ENCODE data around the gene GYS1.

The GYS1 gene

GRCh38 chr19:48968179-48968661, 24.9 kb downstream of the GYS1 start:
- DNase-seq (ENCODE audit: extremely low read depth, insufficient read length) = no peak
- H3K27me3 ChIP-seq (replicated peaks; ENCODE audit: control insufficient read depth, insufficient read depth, low read length) = no peaks in the 10 kb centered on the region
- H3K36me3 ChIP-seq (ENCODE audit: control insufficient read depth, insufficient read depth, low read length) = peaks cover 17% of the 10 kb centered on the region
- no peak for TF ChIP-seq CTCF (IDR thresholded peaks at IDR 0.05; ENCODE audit: insufficient read depth, low read length, poor library complexity, severe bottlenecking)
- no peak overlapping the region for H3K4me3 ChIP-seq (replicated peaks; ENCODE audit: low read depth, low read length)

- DNase-seq (ENCODE audit: extremely low read depth, insufficient read length) = no peak
- Histone ChIP-seq H3K27me3 (replicated peaks; ENCODE audit: control insufficient read depth, insufficient read depth, low read length) (no peaks in the 10 kb centered on the region), H3K36me3 (ENCODE audit: control insufficient read depth, insufficient read depth, low read length) (peaks cover 17% of the 10 kb centered on the region), H3K4me3 (replicated peaks; ENCODE audit: low read depth, low read length) (no peak overlapping the region)
- TF ChIP-seq CTCF (IDR thresholded peaks at IDR 0.05; ENCODE audit: insufficient read depth, low read length, poor library complexity, severe bottlenecking) = no peak
Measured at GRCh38 chr19:48967346-48968178, 25.5 kb downstream of the GYS1 start.

- peaks cover 17% of the 10 kb centered on the region for H3K36me3 ChIP-seq (ENCODE audit: control insufficient read depth, insufficient read depth, low read length)
- DNase-seq (ENCODE audit: extremely low read depth, insufficient read length) = no peak
- no peaks in the 10 kb centered on the region for H3K27me3 ChIP-seq (replicated peaks; ENCODE audit: control insufficient read depth, insufficient read depth, low read length)
- no peak for TF ChIP-seq CTCF (IDR thresholded peaks at IDR 0.05; ENCODE audit: insufficient read depth, low read length, poor library complexity, severe bottlenecking)
- H3K4me3 ChIP-seq (replicated peaks; ENCODE audit: low read depth, low read length) = peak overlapping the region; percentile 74
Measured at GRCh38 chr19:48966541-48967345, 26.4 kb downstream of the GYS1 start.

GRCh38 chr19:48965806-48966540, 27.1 kb downstream of the GYS1 start:
- no peaks in the 10 kb centered on the region for H3K27me3 ChIP-seq (replicated peaks; ENCODE audit: control insufficient read depth, insufficient read depth, low read length)
- H3K4me3 ChIP-seq (replicated peaks; ENCODE audit: low read depth, low read length) = peak overlapping the region; percentile 74
- DNase-seq (ENCODE audit: extremely low read depth, insufficient read length) = peak; percentile 89
- H3K36me3 ChIP-seq (ENCODE audit: control insufficient read depth, insufficient read depth, low read length) = peaks cover 18% of the 10 kb centered on the region
- no peak for TF ChIP-seq CTCF (IDR thresholded peaks at IDR 0.05; ENCODE audit: insufficient read depth, low read length, poor library complexity, severe bottlenecking)

- TF ChIP-seq CTCF (IDR thresholded peaks at IDR 0.05; ENCODE audit: insufficient read depth, low read length, poor library complexity, severe bottlenecking) = no peak
- no peaks in the 10 kb centered on the region for H3K27me3 ChIP-seq (replicated peaks; ENCODE audit: control insufficient read depth, insufficient read depth, low read length)
- H3K4me3 ChIP-seq (replicated peaks; ENCODE audit: low read depth, low read length) = peak within 1 kb of the TSS; percentile 74
- peaks cover 15% of the 10 kb centered on the region for H3K36me3 ChIP-seq (ENCODE audit: control insufficient read depth, insufficient read depth, low read length)
- DNase-seq (ENCODE audit: extremely low read depth, insufficient read length) = peak; percentile 96
Measured at GRCh38 chr19:48965040-48965805, 27.9 kb downstream of the GYS1 start, which contains the start of gene FTL. Gene FTL, plus strand, starts transcription at chr19:48965309. Its CDS starts 199 bp downstream, at chr19:48965508.
